Measurements from ENCODE around the gene CST3.
"Not testable (repeated sequence)": the region's sequence is repeated elsewhere in the genome, so short reads cannot be mapped to it uniquely, and the experiment has no call there.

CST3 gene

GRCh38 chr20:23637282-23638221, at the start of gene CST3:
Gene CST3 (minus strand): TSS chr20:23637955. CDS start chr20:23637862, 93 bp downstream.
- peak; percentile 77 to 86 for DNase-seq

GRCh38 chr20:23686046-23686750, 48.4 kb upstream of the CST3 start:
- DNase-seq: no peak

- DNase-seq: not testable (repeated sequence)
Observed at GRCh38 chr20:23685529-23685896, 47.8 kb upstream of the CST3 start.

- DNase-seq: no peak
Observed at GRCh38 chr20:23684261-23684660, 46.5 kb upstream of the CST3 start.

GRCh38 chr20:23683807-23684206, 46.1 kb upstream of the CST3 start:
- DNase-seq: no peak

- no peak for DNase-seq
Observed at GRCh38 chr20:23683281-23683680, 45.5 kb upstream of the CST3 start.

- DNase-seq: no peak
Observed at GRCh38 chr20:23680146-23680545, 42.4 kb upstream of the CST3 start.

GRCh38 chr20:23679133-23680092, 41.7 kb upstream of the CST3 start:
- DNase-seq: no peak

- DNase-seq: no peak
Observed at GRCh38 chr20:23673209-23673608, 35.5 kb upstream of the CST3 start.

GRCh38 chr20:23672158-23672557, 34.4 kb upstream of the CST3 start:
- DNase-seq: no peak

GRCh38 chr20:23671479-23671878, 33.7 kb upstream of the CST3 start:
- no peak for DNase-seq

GRCh38 chr20:23670361-23670760, 32.6 kb upstream of the CST3 start:
- DNase-seq: no peak

GRCh38 chr20:23669866-23670265, 32.1 kb upstream of the CST3 start:
- DNase-seq: no peak

- DNase-seq: no peak
Observed at GRCh38 chr20:23669327-23669726, 31.6 kb upstream of the CST3 start.

GRCh38 chr20:23668477-23668951, 30.8 kb upstream of the CST3 start:
- DNase-seq: peak; percentile 18 to 45

- no peak for DNase-seq
Observed at GRCh38 chr20:23667666-23668065, 29.9 kb upstream of the CST3 start.

GRCh38 chr20:23666698-23667097, 28.9 kb upstream of the CST3 start:
- no peak for DNase-seq

GRCh38 chr20:23666189-23666588, 28.4 kb upstream of the CST3 start:
- DNase-seq: no peak

- DNase-seq: no peak
Observed at GRCh38 chr20:23664954-23665353, 27.2 kb upstream of the CST3 start.

- not testable (repeated sequence) for DNase-seq
Observed at GRCh38 chr20:23664046-23664445, 26.3 kb upstream of the CST3 start.

- DNase-seq: no peak
Observed at GRCh38 chr20:23663180-23663579, 25.4 kb upstream of the CST3 start.

- no peak for DNase-seq
Observed at GRCh38 chr20:23662276-23662870, 24.6 kb upstream of the CST3 start.
